Medulla oblongata (tissue), 1 donor: ENCODE results near the gene TTYH1.

Experiments
- DNase-seq: peaks from one replicate; pipeline ENCODE4 v3.0.0-alpha.2; 2015; ENCODE audit errors: extremely low spot score

Gene TTYH1

GRCh38 chr19:54477650-54478049, 62.4 kb downstream of the TTYH1 start:
- DNase-seq: no peak

- peak; percentile 67 for DNase-seq
Observed at GRCh38 chr19:54478677-54479266, 63.5 kb downstream of the TTYH1 start.

GRCh38 chr19:54480051-54480450, 64.8 kb downstream of the TTYH1 start:
- DNase-seq: no peak

GRCh38 chr19:54481326-54481930, 66.2 kb downstream of the TTYH1 start:
- peak; percentile 76 for DNase-seq

- DNase-seq: no peak
Observed at GRCh38 chr19:54482889-54483288, 67.6 kb downstream of the TTYH1 start.

- no peak for DNase-seq
Observed at GRCh38 chr19:54484451-54484850, 69.2 kb downstream of the TTYH1 start.

GRCh38 chr19:54485851-54486250, 70.6 kb downstream of the TTYH1 start:
- DNase-seq: no peak
